HL-60 (cell line): ENCODE measurements around the gene GABBR2.

Experiments used
- GABPA ChIP-seq: IDR thresholded peaks from 2 replicates; pipeline ENCODE4 v1.6.1; 2012; ENCODE audit warnings: low read depth
- POLR2AphosphoS5 ChIP-seq: IDR thresholded peaks from 2 replicates; pipeline ENCODE4 v1.6.1; 2012; ENCODE audit warnings: low read depth
- TF ChIP-seq, protein P1 (sequence below): IDR thresholded peaks from one replicate; pipeline ENCODE4 v1.5.1; 2011; ENCODE audit warnings: low read length, control low read depth, inconsistent platforms; ENCODE audit not compliant: insufficient read depth
- TF ChIP-seq, protein P2 (sequence below): IDR thresholded peaks from 2 replicates; pipeline ENCODE4 v1.6.1; 2012; ENCODE audit warnings: low read depth; ENCODE audit not compliant: insufficient replicate concordance

DNA sequence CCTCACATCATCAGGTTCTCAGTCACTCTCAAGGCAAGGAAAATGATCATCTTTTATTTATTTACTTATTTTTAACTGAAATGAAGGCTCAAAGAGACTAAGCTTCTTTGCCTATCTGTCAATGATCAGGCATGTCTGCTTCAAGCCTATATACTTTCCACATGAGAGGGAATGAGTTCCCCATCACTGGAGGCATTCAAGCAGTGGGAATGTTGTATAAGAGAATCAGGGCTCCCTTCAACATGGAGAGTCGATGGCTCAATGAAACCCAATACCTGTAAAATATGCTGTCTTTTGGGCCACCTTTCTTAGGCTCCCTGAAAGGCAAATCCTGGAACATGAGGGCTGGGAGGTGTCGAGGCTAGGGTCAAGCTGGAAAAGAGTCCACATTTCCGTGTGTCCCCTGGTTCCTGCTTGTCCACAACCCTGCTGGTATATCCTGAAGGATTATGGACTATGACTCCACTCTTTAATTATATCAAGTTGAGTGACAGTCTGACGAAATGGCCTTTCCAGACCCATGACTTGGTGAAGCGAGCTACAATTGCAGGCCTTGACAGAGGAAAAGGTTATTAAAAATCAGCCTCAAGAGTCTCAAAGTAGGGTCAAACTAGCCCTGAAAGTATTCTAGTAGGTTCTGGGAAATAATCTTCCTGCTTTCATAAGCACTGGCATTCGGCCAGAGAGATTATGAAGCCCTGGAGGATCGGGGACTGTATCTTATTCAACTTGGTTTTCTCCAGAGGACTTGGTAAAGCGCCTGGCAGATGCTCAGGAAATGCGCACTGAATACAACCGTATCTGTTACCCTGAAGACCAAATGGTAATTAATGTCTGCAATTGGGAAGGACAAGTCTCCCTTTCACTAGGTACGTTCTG is 307.4 kb downstream of the GABBR2 start:
- TF ChIP-seq, protein P1, sequence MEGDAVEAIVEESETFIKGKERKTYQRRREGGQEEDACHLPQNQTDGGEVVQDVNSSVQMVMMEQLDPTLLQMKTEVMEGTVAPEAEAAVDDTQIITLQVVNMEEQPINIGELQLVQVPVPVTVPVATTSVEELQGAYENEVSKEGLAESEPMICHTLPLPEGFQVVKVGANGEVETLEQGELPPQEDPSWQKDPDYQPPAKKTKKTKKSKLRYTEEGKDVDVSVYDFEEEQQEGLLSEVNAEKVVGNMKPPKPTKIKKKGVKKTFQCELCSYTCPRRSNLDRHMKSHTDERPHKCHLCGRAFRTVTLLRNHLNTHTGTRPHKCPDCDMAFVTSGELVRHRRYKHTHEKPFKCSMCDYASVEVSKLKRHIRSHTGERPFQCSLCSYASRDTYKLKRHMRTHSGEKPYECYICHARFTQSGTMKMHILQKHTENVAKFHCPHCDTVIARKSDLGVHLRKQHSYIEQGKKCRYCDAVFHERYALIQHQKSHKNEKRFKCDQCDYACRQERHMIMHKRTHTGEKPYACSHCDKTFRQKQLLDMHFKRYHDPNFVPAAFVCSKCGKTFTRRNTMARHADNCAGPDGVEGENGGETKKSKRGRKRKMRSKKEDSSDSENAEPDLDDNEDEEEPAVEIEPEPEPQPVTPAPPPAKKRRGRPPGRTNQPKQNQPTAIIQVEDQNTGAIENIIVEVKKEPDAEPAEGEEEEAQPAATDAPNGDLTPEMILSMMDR = no peak
- no peak for TF ChIP-seq GABPA
- TF ChIP-seq POLR2AphosphoS5 = no peak
- TF ChIP-seq, protein P2, sequence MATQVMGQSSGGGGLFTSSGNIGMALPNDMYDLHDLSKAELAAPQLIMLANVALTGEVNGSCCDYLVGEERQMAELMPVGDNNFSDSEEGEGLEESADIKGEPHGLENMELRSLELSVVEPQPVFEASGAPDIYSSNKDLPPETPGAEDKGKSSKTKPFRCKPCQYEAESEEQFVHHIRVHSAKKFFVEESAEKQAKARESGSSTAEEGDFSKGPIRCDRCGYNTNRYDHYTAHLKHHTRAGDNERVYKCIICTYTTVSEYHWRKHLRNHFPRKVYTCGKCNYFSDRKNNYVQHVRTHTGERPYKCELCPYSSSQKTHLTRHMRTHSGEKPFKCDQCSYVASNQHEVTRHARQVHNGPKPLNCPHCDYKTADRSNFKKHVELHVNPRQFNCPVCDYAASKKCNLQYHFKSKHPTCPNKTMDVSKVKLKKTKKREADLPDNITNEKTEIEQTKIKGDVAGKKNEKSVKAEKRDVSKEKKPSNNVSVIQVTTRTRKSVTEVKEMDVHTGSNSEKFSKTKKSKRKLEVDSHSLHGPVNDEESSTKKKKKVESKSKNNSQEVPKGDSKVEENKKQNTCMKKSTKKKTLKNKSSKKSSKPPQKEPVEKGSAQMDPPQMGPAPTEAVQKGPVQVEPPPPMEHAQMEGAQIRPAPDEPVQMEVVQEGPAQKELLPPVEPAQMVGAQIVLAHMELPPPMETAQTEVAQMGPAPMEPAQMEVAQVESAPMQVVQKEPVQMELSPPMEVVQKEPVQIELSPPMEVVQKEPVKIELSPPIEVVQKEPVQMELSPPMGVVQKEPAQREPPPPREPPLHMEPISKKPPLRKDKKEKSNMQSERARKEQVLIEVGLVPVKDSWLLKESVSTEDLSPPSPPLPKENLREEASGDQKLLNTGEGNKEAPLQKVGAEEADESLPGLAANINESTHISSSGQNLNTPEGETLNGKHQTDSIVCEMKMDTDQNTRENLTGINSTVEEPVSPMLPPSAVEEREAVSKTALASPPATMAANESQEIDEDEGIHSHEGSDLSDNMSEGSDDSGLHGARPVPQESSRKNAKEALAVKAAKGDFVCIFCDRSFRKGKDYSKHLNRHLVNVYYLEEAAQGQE = no peak
